ENCODE data around the gene ERVW-1.
"Not testable (repeated sequence)": the region's sequence is repeated elsewhere in the genome, so short reads cannot be mapped to it uniquely, and the experiment has no call there.

The ERVW-1 gene

GRCh38 chr7:92477681-92478080 lies at the start of gene ERVW-1:
TSS of gene ERVW-1 (minus strand) at chr7:92477946. CDS start at chr7:92470381, 7,565 bp downstream.
- not testable (repeated sequence) for DNase-seq

GRCh38 chr7:92523110-92523509 lies 45.4 kb upstream of the ERVW-1 start:
- DNase-seq = no peak

GRCh38 chr7:92520024-92520423 lies 42.3 kb upstream of the ERVW-1 start:
- DNase-seq = no peak

GRCh38 chr7:92517631-92518030 lies 39.9 kb upstream of the ERVW-1 start:
- DNase-seq = no peak

- DNase-seq = no peak
Observed at GRCh38 chr7:92513167-92513902, 35.6 kb upstream of the ERVW-1 start.

GRCh38 chr7:92508946-92509345 lies 31.2 kb upstream of the ERVW-1 start:
- no peak for DNase-seq

- DNase-seq = no peak
Observed at GRCh38 chr7:92506363-92506762, 28.6 kb upstream of the ERVW-1 start.

GRCh38 chr7:92504563-92504962 lies 26.8 kb upstream of the ERVW-1 start:
- DNase-seq = no peak

- no peak for DNase-seq
Observed at GRCh38 chr7:92503767-92504166, 26.0 kb upstream of the ERVW-1 start.

GRCh38 chr7:92498557-92498956 lies 20.8 kb upstream of the ERVW-1 start:
- DNase-seq = no peak

- DNase-seq = no peak
Observed at GRCh38 chr7:92496876-92497275, 19.1 kb upstream of the ERVW-1 start.

GRCh38 chr7:92489634-92490033 lies 11.9 kb upstream of the ERVW-1 start:
- DNase-seq = no peak

GRCh38 chr7:92487804-92488203 lies 10.1 kb upstream of the ERVW-1 start:
- no peak for DNase-seq

- DNase-seq = no peak
Observed at GRCh38 chr7:92485974-92486373, 8.2 kb upstream of the ERVW-1 start.

GRCh38 chr7:92485267-92485892 lies 7.6 kb upstream of the ERVW-1 start:
- DNase-seq = no peak

GRCh38 chr7:92484226-92484625 lies 6.5 kb upstream of the ERVW-1 start:
- DNase-seq = not testable (repeated sequence)

GRCh38 chr7:92483624-92484023 lies 5.9 kb upstream of the ERVW-1 start:
- not testable (repeated sequence) for DNase-seq

- DNase-seq = not testable (repeated sequence)
Observed at GRCh38 chr7:92479146-92479545, 1.4 kb upstream of the ERVW-1 start.

- no peak for DNase-seq
Observed at GRCh38 chr7:92478711-92479110, 965 bp upstream of the ERVW-1 start.

- DNase-seq = no peak
Observed at GRCh38 chr7:92478095-92478494, 349 bp upstream of the ERVW-1 start.

GRCh38 chr7:92475851-92476590 lies 1.7 kb downstream of the ERVW-1 start:
- DNase-seq = not testable (repeated sequence)

- not testable (repeated sequence) for DNase-seq
Observed at GRCh38 chr7:92475261-92475770, 2.4 kb downstream of the ERVW-1 start.

GRCh38 chr7:92473989-92474388 lies 3.8 kb downstream of the ERVW-1 start:
- DNase-seq = not testable (repeated sequence)

GRCh38 chr7:92468589-92468988 lies 9.2 kb downstream of the ERVW-1 start:
- not testable (repeated sequence) for DNase-seq
